ENCODE measurements around the gene DNAJC6.

- TF ChIP-seq CTCF (IDR thresholded peaks at IDR 0.05) (no peak), POLR2A (IDR thresholded peaks at IDR 0.05) (no peak)
These were observed 78.5 kb downstream of the DNAJC6 start for GRCh38 chr1:65387821-65388220.

Data from esophagus squamous epithelium (tissue), 4 donors.